H9 (cell line): ENCODE data around the gene TMPRSS11A. TPM values are rescaled to one million over a fixed set of nuclear protein-coding genes. Genes with fewer than 3 reads are reported as not detected.

Source experiments
- DNase-seq: peaks from one replicate; pipeline ENCODE4 v3.0.0-alpha.2; 2017
- H2AFZ ChIP-seq: one replicate; pipeline ENCODE4 v1.6.1; 2013; ENCODE audit warnings: mild to moderate bottlenecking, low read length, control low read depth, moderate library complexity
- H2AK5ac ChIP-seq: 2 replicates; pipeline ENCODE4 v1.6.1; 2013; ENCODE audit warnings: low read length, control low read depth, mixed read lengths; ENCODE audit not compliant: insufficient read length
- H2BK120ac ChIP-seq: one replicate; pipeline ENCODE4 v1.6.1; 2013; ENCODE audit warnings: low read depth, mild to moderate bottlenecking, low read length, control low read depth, inconsistent platforms; ENCODE audit not compliant: poor library complexity, severe bottlenecking
- H2BK12ac ChIP-seq: 2 replicates; pipeline ENCODE4 v1.6.1; 2013; ENCODE audit warnings: low read length, control low read depth, mixed read lengths, low read depth; ENCODE audit not compliant: insufficient read length
- H2BK15ac ChIP-seq: 2 replicates; pipeline ENCODE4 v1.6.1; 2013; ENCODE audit warnings: low read depth, low read length, control low read depth
- H2BK20ac ChIP-seq: one replicate; pipeline ENCODE4 v1.6.1; 2013; ENCODE audit warnings: low read depth, mild to moderate bottlenecking, low read length, control low read depth, inconsistent platforms; ENCODE audit not compliant: poor library complexity, severe bottlenecking
- H2BK5ac ChIP-seq: 2 replicates; pipeline ENCODE4 v1.6.1; 2013; ENCODE audit warnings: low read length, control low read depth, mixed read lengths; ENCODE audit not compliant: insufficient read length
- H3K14ac ChIP-seq: 2 replicates; pipeline ENCODE4 v1.6.1; 2013; ENCODE audit warnings: low read length, control low read depth; ENCODE audit not compliant: insufficient read depth
- H3K18ac ChIP-seq: 2 replicates; pipeline ENCODE4 v1.6.1; 2013; ENCODE audit warnings: low read depth, mild to moderate bottlenecking, mixed read lengths, low read length, control low read depth; ENCODE audit not compliant: insufficient read length
- H3K23ac ChIP-seq: 2 replicates; pipeline ENCODE4 v1.6.1; 2013; ENCODE audit warnings: low read length, control low read depth, mixed read lengths, low read depth; ENCODE audit not compliant: insufficient read length
- H3K23me2 ChIP-seq: 2 replicates; pipeline ENCODE4 v1.6.1; 2013; ENCODE audit warnings: low read depth, mild to moderate bottlenecking, mixed read lengths, low read length, control low read depth; ENCODE audit not compliant: insufficient read length, poor library complexity, severe bottlenecking
- H3K27ac ChIP-seq: 2 replicates; pipeline ENCODE4 v1.5.1; 2013; ENCODE audit warnings: low read length, control low read depth, mixed read lengths, low read depth; ENCODE audit not compliant: insufficient read length
- H3K27me3 ChIP-seq: 2 replicates; pipeline ENCODE4 v1.6.1; 2013; ENCODE audit warnings: low read length, control low read depth, inconsistent platforms; ENCODE audit not compliant: insufficient read depth
- H3K4ac ChIP-seq: 2 replicates; pipeline ENCODE4 v1.6.1; 2013; ENCODE audit warnings: low read depth, mild to moderate bottlenecking, control low read depth, inconsistent platforms, low read length, moderate library complexity
- H3K4me1 ChIP-seq: 2 replicates; pipeline ENCODE4 v1.6.1; 2013; ENCODE audit warnings: low read length, control low read depth, inconsistent platforms; ENCODE audit not compliant: insufficient read depth
- H3K4me2 ChIP-seq: 2 replicates; pipeline ENCODE4 v1.6.1; 2013; ENCODE audit warnings: low read length, control low read depth, mixed read lengths; ENCODE audit not compliant: insufficient read length, insufficient read depth
- H3K56ac ChIP-seq: 2 replicates; pipeline ENCODE4 v1.6.1; 2013; ENCODE audit warnings: low read depth, mild to moderate bottlenecking, mixed read lengths, low read length, control low read depth; ENCODE audit not compliant: insufficient read length
- H3K79me1 ChIP-seq: 2 replicates; pipeline ENCODE4 v1.6.1; 2013; ENCODE audit warnings: low read depth, mild to moderate bottlenecking, moderate library complexity, low read length, control low read depth, inconsistent platforms; ENCODE audit not compliant: insufficient read depth, poor library complexity, severe bottlenecking
- H3K79me2 ChIP-seq: 2 replicates; pipeline ENCODE4 v1.6.1; 2013; ENCODE audit warnings: low read length, control low read depth, inconsistent platforms; ENCODE audit not compliant: insufficient read depth
- H3K9ac ChIP-seq: 2 replicates; pipeline ENCODE4 v1.6.1; 2013; ENCODE audit warnings: low read length, control low read depth, mixed read lengths; ENCODE audit not compliant: insufficient read length; ENCODE audit errors: extremely low read depth
- H3K9me3 ChIP-seq: one replicate; pipeline ENCODE4 v1.6.1; 2013; ENCODE audit warnings: low read depth, low read length, inconsistent platforms; ENCODE audit not compliant: control insufficient read depth
- H3T11ph ChIP-seq: one replicate; pipeline ENCODE4 v1.6.1; 2013; ENCODE audit warnings: mild to moderate bottlenecking, low read length, control low read depth, inconsistent platforms
- H4K20me1 ChIP-seq: one replicate; pipeline ENCODE4 v1.6.1; 2013; ENCODE audit not compliant: control insufficient read depth, insufficient read length, insufficient read depth
- H4K5ac ChIP-seq: 2 replicates; pipeline ENCODE4 v1.6.1; 2013; ENCODE audit warnings: low read depth, mild to moderate bottlenecking, mixed read lengths, low read length, control low read depth; ENCODE audit not compliant: insufficient read length
- H4K8ac ChIP-seq: replicated peaks from 2 replicates; pipeline ENCODE4 v1.6.1; 2013; ENCODE audit warnings: low read length, control low read depth, mixed read lengths, low read depth; ENCODE audit not compliant: insufficient read length
- H4K91ac ChIP-seq: 2 replicates; pipeline ENCODE4 v1.6.1; 2013; ENCODE audit warnings: low read depth, mild to moderate bottlenecking, moderate library complexity, mixed read lengths, low read length, control low read depth; ENCODE audit not compliant: insufficient read length
- H3K27ac Mint-ChIP-seq, 3 experiments: 2 replicates in 2 of 3; 3 replicates in 1 of 3; pipeline ENCODE4 v1.8.0; 2020 to 2021; ENCODE audit warnings: mixed read lengths in 3 of 3, mild to moderate bottlenecking in 1 of 3, moderate library complexity in 1 of 3
- H3K27me3 Mint-ChIP-seq: 2 replicates; pipeline ENCODE4 v1.8.0; 2021; ENCODE audit warnings: low read depth, mild to moderate bottlenecking, moderate library complexity, mixed read lengths
- H3K36me3 Mint-ChIP-seq, 3 experiments: 2 replicates in 2 of 3; 3 replicates in 1 of 3; pipeline ENCODE4 v1.8.0; 2020 to 2021; ENCODE audit warnings: low read depth in 3 of 3, mixed read lengths in 3 of 3; ENCODE audit not compliant: insufficient read depth in 1 of 3
- H3K4me1 Mint-ChIP-seq, 2 experiments: 2 replicates each; pipeline ENCODE4 v1.8.0; 2020; ENCODE audit warnings: mixed read lengths in 2 of 2
- H3K4me3 Mint-ChIP-seq, 2 experiments: 2 replicates in 1 of 2; 3 replicates in 1 of 2; pipeline ENCODE4 v1.8.0; 2020 to 2021; ENCODE audit warnings: mild to moderate bottlenecking in 2 of 2, mixed read lengths in 2 of 2, moderate library complexity in 1 of 2
- H3K9me3 Mint-ChIP-seq, 2 experiments: 2 replicates in 1 of 2; 3 replicates in 1 of 2; pipeline ENCODE4 v1.8.0; 2020; ENCODE audit warnings: mild to moderate bottlenecking in 2 of 2, mixed read lengths in 2 of 2, moderate library complexity in 1 of 2
- WGBS: extraction: QIAGEN DNeasy Blood & Tissue Kit; methylation state at CpG from one replicate; pipeline ENCODE4 v1.1.7; 2013; ENCODE audit warnings: missing lambda C conversion rate, low lambda C conversion rate, mixed read lengths; ENCODE audit not compliant: insufficient read length; ENCODE audit errors: extremely low coverage; 5-methylcytosine and 5-hydroxymethylcytosine counted together
- total RNA-seq: library from RNA; stranded (reverse); gene quantifications from 2 replicates; pipeline ENCODE4 v1.2.1, GENCODE V29; 2021
- TF ChIP-seq, protein P1 (sequence below): fragments of 200-600 bp; sonication (generic); conservative IDR thresholded peaks from 3 replicates; pipeline ENCODE4 v1.8.0; 2021; ENCODE audit warnings: antibody characterized with exemption, mild to moderate bottlenecking

Gene TMPRSS11A
- total RNA-seq, 1 experiment from 2014 or later: not detected

DNA sequence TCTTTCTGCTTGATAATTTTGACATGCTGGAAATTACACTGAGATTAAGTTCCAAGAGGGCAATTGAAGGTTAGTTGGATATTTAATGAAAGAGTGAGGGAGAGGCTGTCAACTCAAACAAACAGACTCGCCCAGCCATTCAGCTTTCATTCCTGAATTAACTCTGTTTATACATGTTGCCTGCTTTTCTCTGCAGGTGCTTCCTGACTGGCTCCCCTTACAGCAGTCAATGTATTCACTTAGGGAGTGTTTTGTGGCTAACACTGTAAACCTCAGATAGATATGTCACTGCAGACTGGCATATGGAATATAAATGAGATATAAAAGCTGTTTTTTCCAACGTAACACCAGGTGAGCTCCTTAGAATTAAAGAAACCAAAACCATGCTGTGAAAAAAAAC is 28.7 kb downstream of the TMPRSS11A start:
- Mint-ChIP-seq H3K4me3 (no peak overlapping the region), H3K9me3 (peaks cover 5% of the 10 kb centered on the region in 2 experiments; a peak in 3 of 5 replicates), H3K4me1 (peaks cover 6 to 10% of the 10 kb centered on the region in 2 experiments), H3K27ac (no peak overlapping the region), H3K36me3 (no peaks in the 10 kb centered on the region; a peak in 1 of 7 replicates), H3K27me3 (no peaks in the 10 kb centered on the region)
- Histone ChIP-seq H4K8ac (no peak overlapping the region), H2BK5ac (no peak overlapping the region), H3K27me3 (no peaks in the 10 kb centered on the region), H4K5ac (no peak overlapping the region), H3K23me2 (no peaks in the 10 kb centered on the region), H3K27ac (no peak overlapping the region), H2BK20ac (no peak overlapping the region), H3K9ac (no peak overlapping the region), H3K14ac (no peak overlapping the region), H3K9me3 (no peaks in the 10 kb centered on the region), H3K79me1 (no peaks in the 10 kb centered on the region), H3K4me1 (peaks cover 3% of the 10 kb centered on the region), H4K20me1 (no peaks in the 10 kb centered on the region), H3K4me2 (no peak overlapping the region), H2BK120ac (no peak overlapping the region), H2BK12ac (no peak overlapping the region), H3T11ph (no peak overlapping the region), H3K23ac (no peak overlapping the region), H3K18ac (no peak overlapping the region), H2AFZ (no peak overlapping the region), H3K79me2 (no peaks in the 10 kb centered on the region), H3K4ac (no peak overlapping the region), H3K56ac (no peak overlapping the region), H2BK15ac (no peak overlapping the region), H4K91ac (no peak overlapping the region), H2AK5ac (no peak overlapping the region)
- TF ChIP-seq, protein P1, sequence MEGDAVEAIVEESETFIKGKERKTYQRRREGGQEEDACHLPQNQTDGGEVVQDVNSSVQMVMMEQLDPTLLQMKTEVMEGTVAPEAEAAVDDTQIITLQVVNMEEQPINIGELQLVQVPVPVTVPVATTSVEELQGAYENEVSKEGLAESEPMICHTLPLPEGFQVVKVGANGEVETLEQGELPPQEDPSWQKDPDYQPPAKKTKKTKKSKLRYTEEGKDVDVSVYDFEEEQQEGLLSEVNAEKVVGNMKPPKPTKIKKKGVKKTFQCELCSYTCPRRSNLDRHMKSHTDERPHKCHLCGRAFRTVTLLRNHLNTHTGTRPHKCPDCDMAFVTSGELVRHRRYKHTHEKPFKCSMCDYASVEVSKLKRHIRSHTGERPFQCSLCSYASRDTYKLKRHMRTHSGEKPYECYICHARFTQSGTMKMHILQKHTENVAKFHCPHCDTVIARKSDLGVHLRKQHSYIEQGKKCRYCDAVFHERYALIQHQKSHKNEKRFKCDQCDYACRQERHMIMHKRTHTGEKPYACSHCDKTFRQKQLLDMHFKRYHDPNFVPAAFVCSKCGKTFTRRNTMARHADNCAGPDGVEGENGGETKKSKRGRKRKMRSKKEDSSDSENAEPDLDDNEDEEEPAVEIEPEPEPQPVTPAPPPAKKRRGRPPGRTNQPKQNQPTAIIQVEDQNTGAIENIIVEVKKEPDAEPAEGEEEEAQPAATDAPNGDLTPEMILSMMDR: no peak
- no peak for DNase-seq
- WGBS: no CpG with 5 or more reads among the region's 2 CpGs
